Lower leg skin (tissue), 4 donors: Measurements from ENCODE around the gene ADAM29. TPM values are rescaled to one million over a fixed set of nuclear protein-coding genes. Genes with fewer than 3 reads are reported as not detected.
"Not testable (repeated sequence)": the region's sequence is repeated elsewhere in the genome, so short reads cannot be mapped to it uniquely, and the experiment has no call there.

Source experiments
- DNase-seq, 2 donors: peaks; one replicate each; pipeline ENCODE4 v3.0.0-alpha.2; 2019; ENCODE audit warnings: low spot score in 2 of 2
- H3K4me3 ChIP-seq: fragments of 200-600 bp; sonication (generic); 2 replicates; pipeline ENCODE4 v1.5.1; 2017; ENCODE audit warnings: mild to moderate bottlenecking, low read depth; ENCODE audit not compliant: poor library complexity, severe bottlenecking
- CTCF ChIP-seq, 3 donors: fragments of 450-650 bp; IDR thresholded peaks; one replicate each; pipeline ENCODE4 v1.5.1; 2016; ENCODE audit warnings: antibody characterized with exemption in 3 of 3, mild to moderate bottlenecking in 3 of 3, moderate library complexity in 2 of 3
- POLR2A ChIP-seq, 2 donors: fragments of 450-650 bp; IDR thresholded peaks; one replicate each; pipeline ENCODE4 v1.6.1; 2016 to 2017; ENCODE audit warnings: antibody characterized with exemption in 2 of 2, mild to moderate bottlenecking in 1 of 2, moderate library complexity in 1 of 2
- WGBS, 2 donors: methylation state at CpG; one replicate each; pipeline ENCODE4 v1.1.5; 2018; 5-methylcytosine and 5-hydroxymethylcytosine counted together
- intact Hi-C: fragments of 100-400 bp; cut with DNase I; formaldehyde crosslinking; loops from one replicate; pipeline ENCODE4 v1.15.0; 2023; ENCODE audit warnings: low total_unique reads
- total RNA-seq, 4 donors: library from RNA; depleted of rRNA; stranded (reverse); fragments of >200 nt; gene quantifications; one replicate each; pipeline ENCODE4 v1.1.0, GENCODE V29; 2016

The ADAM29 gene
- total RNA-seq, 4 donors from 2014 or later = not detected

GRCh38 chr4:174989791-174990190 is 71.6 kb downstream of the ADAM29 start:
- intact Hi-C loops = no loop called here
- DNase-seq = no peak
- TF ChIP-seq POLR2A (IDR thresholded peaks at IDR 0.05) = no peak
- TF ChIP-seq CTCF (IDR thresholded peaks at IDR 0.05) = no peak
- no peak overlapping the region for H3K4me3 ChIP-seq
- WGBS, 2 donors = 86 to 90% methylated on average over 8 of the region's 8 CpGs

GRCh38 chr4:174993916-174994315 is 75.8 kb downstream of the ADAM29 start:
- no peak overlapping the region for H3K4me3 ChIP-seq
- TF ChIP-seq POLR2A (IDR thresholded peaks at IDR 0.05) (no peak), CTCF (IDR thresholded peaks at IDR 0.05) (no peak)
- intact Hi-C loops = no loop called here
- DNase-seq = no peak
- 70 to 91% methylated on average over 1 of the region's 1 CpG for WGBS, 2 donors

- H3K4me3 ChIP-seq = no peak overlapping the region
- 67 to 78% methylated on average over 1 of the region's 1 CpG for WGBS, 2 donors
- TF ChIP-seq CTCF (IDR thresholded peaks at IDR 0.05) (no peak), POLR2A (IDR thresholded peaks at IDR 0.05) (no peak)
- no peak for DNase-seq
- intact Hi-C loops = no loop called here
Observed at GRCh38 chr4:174996079-174996478, 77.9 kb downstream of the ADAM29 start.

GRCh38 chr4:174999407-174999806 is 81.2 kb downstream of the ADAM29 start:
- no peak for DNase-seq
- H3K4me3 ChIP-seq = no peak overlapping the region
- no peak for TF ChIP-seq POLR2A (IDR thresholded peaks at IDR 0.05)
- TF ChIP-seq CTCF (IDR thresholded peaks at IDR 0.05) = no peak
- WGBS, 2 donors = 55 to 85% methylated on average over 4 of the region's 4 CpGs
- intact Hi-C loops = no loop called here

- TF ChIP-seq CTCF (IDR thresholded peaks at IDR 0.05) (no peak), POLR2A (IDR thresholded peaks at IDR 0.05) (no peak)
- DNase-seq = no peak
- WGBS, 2 donors = 76 to 92% methylated on average over 3 of the region's 3 CpGs
- no peak overlapping the region for H3K4me3 ChIP-seq
- intact Hi-C loops = no loop called here
Observed at GRCh38 chr4:175017751-175018150, 99.6 kb downstream of the ADAM29 start.

- DNase-seq, H3K4me3 ChIP-seq, intact Hi-C loops: not testable (repeated sequence)
- WGBS, 2 donors = 86 to 92% methylated on average over 16 to 20 of the region's 20 CpGs
Observed at GRCh38 chr4:175019447-175019846, 101.3 kb downstream of the ADAM29 start.

Other genes starting within 250 kb of the ADAM29 start
- gene GLRA3, start 89.1 kb upstream of the ADAM29 start, total RNA-seq = under 1 TPM in 1 of 4 donors, not detected in 3; 0.04 TPM